Measurements from ENCODE around the gene ABHD17C.

GRCh38 chr15:80667936-80668335 is 27.2 kb upstream of the ABHD17C start:
- TF ChIP-seq CTCF (IDR thresholded peaks at IDR 0.05): no peak
- no peak for TF ChIP-seq POLR2A (IDR thresholded peaks at IDR 0.05)
